Purkinje cell (primary cell): ENCODE data around the gene EIF4E1B. TPM values are rescaled to one million over a fixed set of nuclear protein-coding genes. Genes with fewer than 3 reads are reported as not detected.

Experiments used
- polyA plus RNA-seq: library from polyadenylated mRNA; unstranded; fragments of >200 nt; fragmentation: Nextera tagmentation; gene quantifications from 2 replicates; pipeline ENCODE4 v1.2.1, GENCODE V29; 2014

EIF4E1B gene, protein sequence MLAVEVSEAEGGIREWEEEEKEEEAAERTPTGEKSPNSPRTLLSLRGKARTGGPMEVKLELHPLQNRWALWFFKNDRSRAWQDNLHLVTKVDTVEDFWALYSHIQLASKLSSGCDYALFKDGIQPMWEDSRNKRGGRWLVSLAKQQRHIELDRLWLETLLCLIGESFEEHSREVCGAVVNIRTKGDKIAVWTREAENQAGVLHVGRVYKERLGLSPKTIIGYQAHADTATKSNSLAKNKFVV
- polyA plus RNA-seq = not detected in 2 replicates

DNA sequence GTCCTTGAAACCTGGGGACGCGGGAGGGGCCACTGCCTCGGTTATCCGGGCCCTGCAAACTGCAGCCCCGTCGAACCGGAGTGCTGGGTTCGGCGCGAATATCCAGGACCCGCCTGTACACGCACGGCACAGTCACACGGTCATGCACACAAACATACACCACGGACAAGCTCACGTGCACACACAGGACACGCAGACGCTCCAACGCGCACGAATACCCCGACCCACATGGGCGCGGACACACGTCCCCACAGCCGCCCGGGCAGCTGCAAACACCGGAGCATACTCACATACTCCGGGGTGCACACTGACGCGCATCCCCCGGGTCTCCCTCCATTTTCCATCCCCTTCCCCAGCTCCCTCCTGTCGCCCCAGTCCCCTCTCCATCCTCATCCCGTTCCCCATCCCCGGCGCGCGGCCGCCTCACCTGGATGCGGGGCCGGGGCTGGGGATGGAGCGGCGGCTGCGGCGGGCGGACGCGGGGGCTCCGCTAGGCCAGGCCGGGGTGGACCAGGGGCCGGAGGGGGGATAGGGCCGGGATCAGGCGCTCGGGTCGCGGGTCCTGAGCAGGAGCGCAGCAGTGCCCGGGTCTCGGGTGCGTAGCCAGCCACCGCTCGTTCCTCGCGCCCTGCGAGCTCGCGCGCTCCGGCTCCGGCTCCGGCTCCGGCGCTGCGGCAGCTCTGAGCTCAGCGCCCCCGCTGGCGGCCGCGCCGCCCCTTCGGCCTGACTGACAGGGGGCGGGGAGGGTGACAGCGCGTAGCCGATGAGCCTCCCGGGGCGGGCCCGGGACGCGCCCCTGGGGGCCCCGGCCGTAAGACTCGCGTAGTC is at the start of gene EIF4E1B, which contains the start of gene SNCB:
Gene EIF4E1B (plus strand): TSS at position 823 of the 828 bp plus-strand sequence. CDS start 12,113 bp downstream, outside the sequence.
Gene SNCB (minus strand): TSS at position 682 of the 828 bp plus-strand sequence. CDS start 880 bp downstream, outside the sequence.

DNA sequence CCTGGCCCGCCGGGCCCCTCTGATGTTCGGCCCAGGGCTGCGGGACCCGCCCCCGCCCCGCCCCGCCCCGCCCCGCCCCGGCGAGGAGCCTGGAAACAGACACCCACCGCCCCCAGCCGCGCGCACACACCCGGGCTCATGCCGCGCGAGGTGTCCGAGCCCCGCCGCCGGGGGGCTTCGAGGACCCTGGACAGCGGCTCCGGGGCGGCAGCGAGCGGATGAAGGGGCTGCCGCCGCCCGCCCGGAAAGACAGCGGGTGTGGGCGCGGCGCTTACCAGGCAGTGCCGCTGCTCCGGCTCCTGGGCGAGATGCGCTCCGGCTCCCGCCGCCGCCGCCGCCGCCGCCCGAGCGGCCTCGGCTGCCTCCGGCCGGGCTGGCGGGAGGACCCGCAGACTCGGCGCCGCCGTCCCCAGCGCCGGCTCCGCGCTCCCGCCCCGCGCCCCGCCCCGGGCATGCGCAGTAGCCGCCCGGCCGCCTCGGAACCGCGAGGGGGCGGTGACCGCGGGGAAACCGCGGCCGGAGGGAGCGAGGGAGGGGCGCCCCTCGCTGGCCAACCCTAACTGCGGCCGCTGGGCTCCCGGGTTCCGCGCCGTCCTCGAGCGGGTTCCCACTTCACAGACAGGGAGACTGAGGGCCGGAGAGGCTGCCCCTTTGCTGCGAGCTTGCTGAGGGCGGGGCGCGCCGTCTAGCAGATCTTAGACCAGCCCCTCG is 20.6 kb upstream of the EIF4E1B start, which contains the start of gene GPRIN1:
Gene GPRIN1 (minus strand): TSS at position 433 of the 711 bp plus-strand sequence. CDS start 10,322 bp downstream, outside the sequence.

DNA sequence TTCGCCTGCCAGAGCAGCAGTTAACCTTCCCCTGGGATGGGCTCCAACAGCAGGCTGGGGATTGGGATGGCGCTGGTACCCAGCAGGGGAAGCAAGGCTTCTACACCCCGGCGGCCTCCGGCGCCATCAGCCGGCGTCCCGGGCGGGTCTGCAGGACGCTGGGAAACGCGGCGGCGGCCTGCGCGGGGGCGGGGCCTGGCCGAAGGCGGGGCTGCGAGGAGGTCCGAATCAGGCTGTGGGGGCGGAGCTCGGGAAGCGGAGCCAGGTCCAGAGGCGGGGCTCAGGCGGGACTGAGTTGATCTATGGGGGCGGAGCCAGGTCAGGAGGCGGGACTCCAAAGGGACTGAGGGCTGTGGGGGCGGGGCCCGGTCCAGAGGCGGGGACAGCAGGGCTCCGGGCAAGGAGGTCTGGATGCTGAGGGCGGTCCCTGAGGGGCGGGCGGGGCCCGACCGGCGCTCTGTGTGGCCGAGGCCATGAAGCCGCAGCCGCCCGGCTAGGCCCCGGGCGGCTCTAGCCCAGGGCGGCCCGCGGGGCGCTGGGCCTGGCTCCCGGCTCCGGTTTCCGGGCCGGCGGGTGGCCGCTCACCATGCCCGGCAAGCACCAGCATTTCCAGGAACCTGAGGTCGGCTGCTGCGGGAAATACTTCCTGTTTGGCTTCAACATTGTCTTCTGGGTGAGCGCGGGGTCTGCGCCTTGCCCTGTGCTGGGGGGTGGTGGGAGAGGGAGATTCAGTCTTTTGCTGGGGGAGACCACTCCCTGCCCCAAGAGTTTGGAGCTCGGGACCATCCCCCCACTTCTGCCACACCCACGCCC is 16.8 kb downstream of the EIF4E1B start, which contains the start of gene TSPAN17:
Gene TSPAN17 (plus strand): TSS at position 455 of the 813 bp plus-strand sequence. CDS start 132 bp downstream, at position 587.

Other genes with a start within 250 kb of the EIF4E1B start
- 106 and 141 TPM in 2 replicates for gene NOP16, start 242.1 kb upstream of the EIF4E1B start, polyA plus RNA-seq
- 451 and 463 TPM in 2 replicates for gene HIGD2A, start 241.9 kb upstream of the EIF4E1B start, polyA plus RNA-seq
- 20.9 and 37.9 TPM in 2 replicates for gene CLTB, start 214.1 kb upstream of the EIF4E1B start, polyA plus RNA-seq
- gene FAF2, start 182.3 kb upstream of the EIF4E1B start, polyA plus RNA-seq = 44.3 and 48.9 TPM in 2 replicates
- gene RNF44, start 93.3 kb upstream of the EIF4E1B start, polyA plus RNA-seq = 5.5 and 6.7 TPM in 2 replicates
- 1.4 TPM in 1 of 2 replicates, not detected in the other for gene CDHR2, start 81.3 kb upstream of the EIF4E1B start, polyA plus RNA-seq
- 0.95 and 2.2 TPM in 2 replicates for gene GPRIN1, start 20.5 kb upstream of the EIF4E1B start, polyA plus RNA-seq
- gene SNCB, start 141 bp upstream of the EIF4E1B start, polyA plus RNA-seq = 6.9 and 17.0 TPM in 2 replicates
- 2.6 and 3.3 TPM in 2 replicates for gene TSPAN17, start 16.8 kb downstream of the EIF4E1B start, polyA plus RNA-seq
- gene UNC5A, start 179.9 kb downstream of the EIF4E1B start, polyA plus RNA-seq = 1.3 TPM in 1 of 2 replicates, not detected in the other